ENCODE results near the gene EOLA2. TPM values are rescaled to one million over a fixed set of nuclear protein-coding genes. Genes with fewer than 3 reads are reported as not detected.

Gene EOLA2
- total and polyA plus RNA-seq, 10 of the 15 experiments (the other 5 are each of a cell fraction or from before 2014, with no cell fraction given): 23.9 to 55.8 (median 41.4) TPM

- no peak overlapping the region for H3K4me2 ChIP-seq (ENCODE audit: control insufficient read depth, insufficient read depth)
- no TSS peak for BruUV-seq (replicated peaks)
- DNase-seq (ENCODE audit: low read depth, low spot score) (no peak), FAIRE-seq (no peak), ATAC-seq (no peak)
- no peak overlapping the region for H3K27ac ChIP-seq (ENCODE audit: control insufficient read depth, insufficient read depth)
- H3K9ac ChIP-seq (ENCODE audit: control insufficient read depth, insufficient read depth, low read length): no peak overlapping the region
- H3K9me3 ChIP-seq (replicated peaks; ENCODE audit: control insufficient read depth, insufficient read depth, low read length): no peaks in the 10 kb centered on the region
- no peaks in the 10 kb centered on the region for H4K20me1 ChIP-seq (ENCODE audit: control insufficient read depth, insufficient read depth)
- SMC1A ChIA-PET (ENCODE audit: uncharacterized antibody, unreplicated experiment): interaction anchor here (1.0 to 1.2 kb wide), 2 partner anchors 12 to 71 kb away, joined by 3 read pairs; no protein-coding TSS in a partner anchor
- CTCF ChIA-PET: no interaction called here
- POLR2A ChIA-PET: no interaction called here
- in situ Hi-C loops (cut with MboI): no loop called here
- no peak overlapping the region for H3K4me3 ChIP-seq
- peaks cover 10% of the 10 kb centered on the region for H3K4me1 ChIP-seq (ENCODE audit: control insufficient read depth, insufficient read depth, low read length)
- 79% methylated on average over 9 of the region's 9 CpGs for WGBS (ENCODE audit: insufficient coverage, insufficient replicate concordance, low lambda C conversion rate, missing lambda C conversion rate)
- no peaks in the 10 kb centered on the region for H3K36me3 ChIP-seq (ENCODE audit: control insufficient read depth in 2 of 2, insufficient read depth in 2 of 2, low read length in 1 of 2)
- RAD21 ChIA-PET (ENCODE audit: unreplicated experiment): no interaction called here
- no peaks in the 10 kb centered on the region for H3K79me2 ChIP-seq (ENCODE audit: control insufficient read depth, insufficient read depth, low read length)
- intact Hi-C loops (cut with micrococcal nuclease; ENCODE audit: unreplicated experiment): no loop called here
- H3K27me3 ChIP-seq (replicated peaks in 1 of 2; ENCODE audit: control insufficient read depth in 2 of 2, insufficient read depth in 2 of 2, low read length in 1 of 2): no peaks in the 10 kb centered on the region
- no peak for TF ChIP-seq NR2C2 (IDR thresholded peaks at IDR 0.05; ENCODE audit: borderline replicate concordance, control insufficient read depth, insufficient read length, low read depth)
- TF ChIP-seq FOXM1 (IDR thresholded peaks at IDR 0.05; ENCODE audit: low read depth, low read length): no peak
- no peak for TF ChIP-seq SREBF2 (IDR thresholded peaks at IDR 0.05; ENCODE audit: low read length)
- no peak for TF ChIP-seq ETV6 (conservative IDR thresholded peaks at IDR 0.05 in 1 of 2, IDR thresholded peaks at IDR 0.05 in 1 of 2; ENCODE audit: borderline replicate concordance in 1 of 2, low read depth in 1 of 2)
- TF ChIP-seq E2F8 (IDR thresholded peaks at IDR 0.05; ENCODE audit: low read depth, partially characterized antibody): no peak
- no peak for TF ChIP-seq E2F4 (IDR thresholded peaks at IDR 0.05; ENCODE audit: low read depth, low read length)
- no peak for TF ChIP-seq CREM (IDR thresholded peaks at IDR 0.05; ENCODE audit: low read depth)
- no peak for TF ChIP-seq NRF1 (conservative IDR thresholded peaks at IDR 0.05; ENCODE audit: low read depth, low read length)
- TF ChIP-seq RELA (IDR thresholded peaks at IDR 0.05; ENCODE audit: borderline replicate concordance, partially characterized antibody): no peak
- TF ChIP-seq BCLAF1 (IDR thresholded peaks at IDR 0.05): no peak
- TF ChIP-seq EED (IDR thresholded peaks at IDR 0.05; ENCODE audit: low read depth): no peak
- no peak for TF ChIP-seq RAD21 (IDR thresholded peaks at IDR 0.05; ENCODE audit: insufficient read depth, low read depth, low read length)
- no peak for TF ChIP-seq BMI1 (IDR thresholded peaks at IDR 0.05; ENCODE audit: borderline replicate concordance)
- no peak overlapping the region for H2AFZ ChIP-seq (ENCODE audit: control insufficient read depth, low read depth, low read length)
Measured at GRCh38 chrX:149910178-149910695, 28.1 kb downstream of the EOLA2 start.

All from GM12878 (cell line).